ENCODE data around the gene GRHPR. TPM values are rescaled to one million over a fixed set of nuclear protein-coding genes. Genes with fewer than 3 reads are reported as not detected.
A peak's percentile ranks its signal among the peaks of the same experiment; 100 is the strongest.

The GRHPR gene
- total RNA-seq, 3 donors from 2014 or later, result 117 to 144 (median 140) TPM

- intact Hi-C loops (cut with DNase I; ENCODE audit: low total_unique reads), result no loop called here
- peak overlapping the region in 1 of 3 donors; percentile 1 for H3K4me3 ChIP-seq
Observed at GRCh38 chr9:37415011-37415719, 7.3 kb upstream of the GRHPR start.

GRCh38 chr9:37417252-37417803 lies 5.2 kb upstream of the GRHPR start:
- Histone ChIP-seq H3K4me3 (no peak overlapping the region), H3K27me3 (no peaks in the 10 kb centered on the region), H3K36me3 (no peaks in the 10 kb centered on the region), H3K27ac (no peak overlapping the region), H3K4me1 (peaks cover 0 to 5% of the 10 kb centered on the region in 2 donors), H3K9me3 (no peaks in the 10 kb centered on the region)
- DNase-seq (ENCODE audit: low spot score in 2 of 2), result no peak
- intact Hi-C loops (cut with DNase I; ENCODE audit: low total_unique reads), result no loop called here
- TF ChIP-seq POLR2AphosphoS5 (IDR thresholded peaks at IDR 0.05), result no peak

More at GRCh38 chr9:37415011-37415719, 7.3 kb upstream of the GRHPR start:
- H3K36me3 ChIP-seq, result no peaks in the 10 kb centered on the region
- DNase-seq (ENCODE audit: low spot score in 2 of 2), result peak in 1 of 2 donors; percentile 34
- H3K4me1 ChIP-seq, result no peaks in the 10 kb centered on the region
- H3K9me3 ChIP-seq, result no peaks in the 10 kb centered on the region
- no peak for TF ChIP-seq POLR2A (IDR thresholded peaks at IDR 0.05)
- TF ChIP-seq POLR2AphosphoS5 (IDR thresholded peaks at IDR 0.05), result peak in 2 of 3 donors; percentile 9 to 24
- TF ChIP-seq CTCF (IDR thresholded peaks at IDR 0.05), result peak; percentile 77 to 89 (median 82)
- peak overlapping the region; percentile 25 to 33 for H3K27ac ChIP-seq
- no peaks in the 10 kb centered on the region for H3K27me3 ChIP-seq

- H3K27ac ChIP-seq, result peak overlapping the region in 1 of 2 donors; percentile 22
- H3K9me3 ChIP-seq, result no peaks in the 10 kb centered on the region
- H3K27me3 ChIP-seq, result no peaks in the 10 kb centered on the region
- no peak for TF ChIP-seq POLR2AphosphoS5 (IDR thresholded peaks at IDR 0.05)
- TF ChIP-seq CTCF (IDR thresholded peaks at IDR 0.05), result no peak
- no peak for TF ChIP-seq POLR2A (IDR thresholded peaks at IDR 0.05)
- H3K36me3 ChIP-seq, result no peaks in the 10 kb centered on the region
- no peak overlapping the region for H3K4me3 ChIP-seq
- peaks cover 0 to 5% of the 10 kb centered on the region in 2 donors for H3K4me1 ChIP-seq
- peak in 1 of 2 donors; percentile 36 for DNase-seq (ENCODE audit: low spot score in 2 of 2)
- intact Hi-C loops (cut with DNase I; ENCODE audit: low total_unique reads), result no loop called here
Observed at GRCh38 chr9:37417857-37418618, 4.5 kb upstream of the GRHPR start.

GRCh38 chr9:37419204-37419603 lies 3.3 kb upstream of the GRHPR start:
- Histone ChIP-seq H3K27ac (no peak overlapping the region), H3K27me3 (no peaks in the 10 kb centered on the region), H3K9me3 (no peaks in the 10 kb centered on the region), H3K4me3 (no peak overlapping the region), H3K4me1 (peaks cover 2 to 14% of the 10 kb centered on the region in 2 donors), H3K36me3 (no peaks in the 10 kb centered on the region)
- DNase-seq (ENCODE audit: low spot score in 2 of 2), result no peak
- intact Hi-C loops (cut with DNase I; ENCODE audit: low total_unique reads), result no loop called here
- TF ChIP-seq CTCF (IDR thresholded peaks at IDR 0.05) (no peak), POLR2AphosphoS5 (IDR thresholded peaks at IDR 0.05) (no peak), POLR2A (IDR thresholded peaks at IDR 0.05) (no peak)

- Histone ChIP-seq H3K27me3 (no peaks in the 10 kb centered on the region), H3K4me3 (no peak overlapping the region), H3K27ac (no peak overlapping the region), H3K36me3 (no peaks in the 10 kb centered on the region), H3K9me3 (no peaks in the 10 kb centered on the region), H3K4me1 (peaks cover 12 to 23% of the 10 kb centered on the region in 2 donors)
- no peak for DNase-seq (ENCODE audit: low spot score in 2 of 2)
- intact Hi-C loops (cut with DNase I; ENCODE audit: low total_unique reads), result loop anchor here (10.0 kb wide), 2 partner anchors 64 to 324 kb away; partner anchors contain the start of gene POLR1E
- TF ChIP-seq CTCF (IDR thresholded peaks at IDR 0.05) (no peak), POLR2A (IDR thresholded peaks at IDR 0.05) (no peak), POLR2AphosphoS5 (IDR thresholded peaks at IDR 0.05) (no peak)
Observed at GRCh38 chr9:37420271-37421215, 2.0 kb upstream of the GRHPR start.
